OCI-LY7 (cell line): ENCODE results near the gene DGKZ.

Experiments used
- EZH2phosphoT487 ChIP-seq: fragments of 200-600 bp; sonication (generic); IDR thresholded peaks from 2 replicates; pipeline ENCODE4 v1.6.1; 2018; ENCODE audit warnings: low read depth, borderline replicate concordance, mild to moderate bottlenecking, mixed run types, antibody characterized with exemption, low read length, moderate library complexity, mixed read lengths
- TF ChIP-seq, protein P1 (sequence below): fragments of 200-600 bp; sonication (generic); conservative IDR thresholded peaks from 2 replicates; pipeline ENCODE4 v1.5.1; 2014; ENCODE audit warnings: mild to moderate bottlenecking, antibody characterized with exemption, low read length, moderate library complexity, mixed read lengths

DNA sequence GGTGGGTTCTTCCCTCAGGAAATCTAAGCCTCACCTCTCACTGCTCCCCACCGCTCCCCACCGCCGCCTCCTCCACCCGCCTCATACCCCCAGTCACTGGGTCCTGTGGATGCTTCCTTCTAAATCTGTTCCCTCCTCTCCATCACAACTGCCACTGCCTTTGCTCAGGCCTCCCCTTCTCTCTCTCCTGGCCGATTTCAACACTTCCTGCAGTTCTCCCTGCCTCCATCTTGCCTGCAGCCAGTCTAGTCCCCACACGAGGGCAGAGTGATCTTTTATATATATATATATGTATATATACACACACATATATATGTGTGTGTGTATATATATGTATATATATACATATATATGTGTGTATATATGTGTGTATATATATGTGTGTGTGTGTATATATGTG is 42.0 kb upstream of the DGKZ start:
- TF ChIP-seq, protein P1, sequence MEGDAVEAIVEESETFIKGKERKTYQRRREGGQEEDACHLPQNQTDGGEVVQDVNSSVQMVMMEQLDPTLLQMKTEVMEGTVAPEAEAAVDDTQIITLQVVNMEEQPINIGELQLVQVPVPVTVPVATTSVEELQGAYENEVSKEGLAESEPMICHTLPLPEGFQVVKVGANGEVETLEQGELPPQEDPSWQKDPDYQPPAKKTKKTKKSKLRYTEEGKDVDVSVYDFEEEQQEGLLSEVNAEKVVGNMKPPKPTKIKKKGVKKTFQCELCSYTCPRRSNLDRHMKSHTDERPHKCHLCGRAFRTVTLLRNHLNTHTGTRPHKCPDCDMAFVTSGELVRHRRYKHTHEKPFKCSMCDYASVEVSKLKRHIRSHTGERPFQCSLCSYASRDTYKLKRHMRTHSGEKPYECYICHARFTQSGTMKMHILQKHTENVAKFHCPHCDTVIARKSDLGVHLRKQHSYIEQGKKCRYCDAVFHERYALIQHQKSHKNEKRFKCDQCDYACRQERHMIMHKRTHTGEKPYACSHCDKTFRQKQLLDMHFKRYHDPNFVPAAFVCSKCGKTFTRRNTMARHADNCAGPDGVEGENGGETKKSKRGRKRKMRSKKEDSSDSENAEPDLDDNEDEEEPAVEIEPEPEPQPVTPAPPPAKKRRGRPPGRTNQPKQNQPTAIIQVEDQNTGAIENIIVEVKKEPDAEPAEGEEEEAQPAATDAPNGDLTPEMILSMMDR, result 0 out of 2 replicates have a peak, but pooled peaks have one; percentile 21
- no peak for TF ChIP-seq EZH2phosphoT487
